ENCODE measurements around the gene ZNF451. TPM values are rescaled to one million over a fixed set of nuclear protein-coding genes. Genes with fewer than 3 reads are reported as not detected.

ZNF451 gene
- total RNA-seq, 4 donors from 2014 or later = 51.1 to 62.8 (median 59.2) TPM

DNA sequence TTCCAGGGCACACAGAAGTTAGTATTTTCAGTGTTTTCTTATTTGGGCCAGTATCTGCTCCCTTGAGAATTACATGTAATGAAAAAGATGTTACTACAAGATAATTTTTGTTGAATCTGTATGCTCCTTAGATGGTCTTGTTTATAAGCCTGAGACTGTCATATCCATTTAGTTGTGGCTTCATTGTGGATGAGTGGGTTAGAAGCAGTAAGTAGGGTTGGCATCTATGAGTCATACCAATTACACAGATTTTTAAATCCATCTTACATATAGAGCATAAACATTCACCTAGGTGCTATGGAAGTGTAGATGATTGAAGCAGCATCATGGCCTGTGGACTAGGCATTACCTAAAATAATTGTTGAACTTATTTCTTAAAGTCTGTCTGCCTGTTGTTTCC is 68.7 kb downstream of the ZNF451 start:
- DNase-seq (ENCODE audit: low spot score in 2 of 2) = no peak
- H3K36me3 ChIP-seq = peaks cover 0 to 83% (median 0%) of the 10 kb centered on the region in 3 donors
- peaks cover 0 to 1% (median 0%) of the 10 kb centered on the region in 4 donors for H3K9me3 ChIP-seq
- TF ChIP-seq, protein P1, sequence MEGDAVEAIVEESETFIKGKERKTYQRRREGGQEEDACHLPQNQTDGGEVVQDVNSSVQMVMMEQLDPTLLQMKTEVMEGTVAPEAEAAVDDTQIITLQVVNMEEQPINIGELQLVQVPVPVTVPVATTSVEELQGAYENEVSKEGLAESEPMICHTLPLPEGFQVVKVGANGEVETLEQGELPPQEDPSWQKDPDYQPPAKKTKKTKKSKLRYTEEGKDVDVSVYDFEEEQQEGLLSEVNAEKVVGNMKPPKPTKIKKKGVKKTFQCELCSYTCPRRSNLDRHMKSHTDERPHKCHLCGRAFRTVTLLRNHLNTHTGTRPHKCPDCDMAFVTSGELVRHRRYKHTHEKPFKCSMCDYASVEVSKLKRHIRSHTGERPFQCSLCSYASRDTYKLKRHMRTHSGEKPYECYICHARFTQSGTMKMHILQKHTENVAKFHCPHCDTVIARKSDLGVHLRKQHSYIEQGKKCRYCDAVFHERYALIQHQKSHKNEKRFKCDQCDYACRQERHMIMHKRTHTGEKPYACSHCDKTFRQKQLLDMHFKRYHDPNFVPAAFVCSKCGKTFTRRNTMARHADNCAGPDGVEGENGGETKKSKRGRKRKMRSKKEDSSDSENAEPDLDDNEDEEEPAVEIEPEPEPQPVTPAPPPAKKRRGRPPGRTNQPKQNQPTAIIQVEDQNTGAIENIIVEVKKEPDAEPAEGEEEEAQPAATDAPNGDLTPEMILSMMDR (IDR thresholded peaks at IDR 0.05) = no peak
- TF ChIP-seq EP300 (IDR thresholded peaks at IDR 0.05) = no peak
- no peak for TF ChIP-seq POLR2A (IDR thresholded peaks at IDR 0.05)
- H3K27ac ChIP-seq = no peak overlapping the region
- H3K27me3 ChIP-seq = no peaks in the 10 kb centered on the region
- no peaks in the 10 kb centered on the region for H3K4me1 ChIP-seq
- no peak overlapping the region for H3K4me3 ChIP-seq

GRCh38 chr6:57159127-57159526 is 69.1 kb downstream of the ZNF451 start:
- DNase-seq (ENCODE audit: low spot score in 2 of 2) = no peak
- Histone ChIP-seq H3K4me3 (no peak overlapping the region), H3K27me3 (no peaks in the 10 kb centered on the region), H3K4me1 (no peaks in the 10 kb centered on the region), H3K36me3 (peaks cover 0 to 83% (median 0%) of the 10 kb centered on the region in 3 donors), H3K9me3 (peaks cover 0 to 6% (median under 1%) of the 10 kb centered on the region in 4 donors), H3K27ac (no peak overlapping the region)
- TF ChIP-seq POLR2A (IDR thresholded peaks at IDR 0.05) = no peak
- TF ChIP-seq, protein P1 (IDR thresholded peaks at IDR 0.05) = no peak
- no peak for TF ChIP-seq EP300 (IDR thresholded peaks at IDR 0.05)
- 87 to 90% methylated on average over 2 of the region's 2 CpGs for WGBS, 2 donors

- DNase-seq (ENCODE audit: low spot score in 2 of 2) = no peak
- Histone ChIP-seq H3K9me3 (peaks cover 0 to 23% (median 9%) of the 10 kb centered on the region in 4 donors), H3K27ac (no peak overlapping the region), H3K27me3 (no peaks in the 10 kb centered on the region), H3K36me3 (peaks cover 0 to 78% (median 0%) of the 10 kb centered on the region in 3 donors), H3K4me3 (no peak overlapping the region), H3K4me1 (no peaks in the 10 kb centered on the region)
- 87 to 89% methylated on average over 2 of the region's 2 CpGs for WGBS, 2 donors
- TF ChIP-seq EP300 (IDR thresholded peaks at IDR 0.05) (no peak), POLR2A (IDR thresholded peaks at IDR 0.05) (no peak)
- TF ChIP-seq, protein P1 (IDR thresholded peaks at IDR 0.05) = no peak
Measured at GRCh38 chr6:57162028-57162427, 72.0 kb downstream of the ZNF451 start.

GRCh38 chr6:57162516-57162915 is 72.5 kb downstream of the ZNF451 start:
- peaks cover 0 to 23% (median 9%) of the 10 kb centered on the region in 4 donors for H3K9me3 ChIP-seq
- no peak overlapping the region for H3K27ac ChIP-seq
- no peak overlapping the region for H3K4me3 ChIP-seq
- H3K4me1 ChIP-seq = no peaks in the 10 kb centered on the region
- TF ChIP-seq, protein P1 (IDR thresholded peaks at IDR 0.05) = no peak
- TF ChIP-seq POLR2A (IDR thresholded peaks at IDR 0.05) (no peak), EP300 (IDR thresholded peaks at IDR 0.05) (no peak)
- no peaks in the 10 kb centered on the region for H3K27me3 ChIP-seq
- DNase-seq (ENCODE audit: low spot score in 2 of 2) = no peak
- peaks cover 0 to 75% (median 0%) of the 10 kb centered on the region in 3 donors for H3K36me3 ChIP-seq
- WGBS, 2 donors = 78 to 83% methylated on average over 3 of the region's 3 CpGs

DNA sequence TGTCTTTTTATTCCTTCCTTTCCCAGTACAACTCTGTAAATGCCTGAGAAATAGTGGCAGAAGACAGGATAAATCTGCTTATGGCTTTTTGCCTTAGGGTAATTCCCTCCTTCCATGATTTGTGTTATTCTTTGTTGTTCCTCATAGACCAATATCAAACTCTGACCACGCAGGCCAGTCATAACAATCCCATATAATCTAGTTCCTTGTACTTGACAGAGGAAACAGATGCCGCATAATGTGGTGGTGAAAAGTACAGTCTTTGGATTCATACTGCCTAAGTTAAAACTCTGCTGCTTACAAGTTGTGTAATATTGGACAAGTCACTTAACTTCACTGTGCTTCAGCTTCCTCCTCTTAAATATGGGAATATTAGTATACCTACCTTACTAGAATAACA is 74.0 kb downstream of the ZNF451 start:
- peaks cover 0 to 66% (median 0%) of the 10 kb centered on the region in 3 donors for H3K36me3 ChIP-seq
- H3K27ac ChIP-seq = no peak overlapping the region

More for the DNA sequence above, 74.0 kb downstream of the ZNF451 start:
- no peak for DNase-seq (ENCODE audit: low spot score in 2 of 2)
- Histone ChIP-seq H3K9me3 (peaks cover 0 to 23% (median 9%) of the 10 kb centered on the region in 4 donors), H3K27me3 (no peaks in the 10 kb centered on the region), H3K4me1 (no peaks in the 10 kb centered on the region), H3K4me3 (no peak overlapping the region)
- TF ChIP-seq POLR2A (IDR thresholded peaks at IDR 0.05) (no peak), EP300 (IDR thresholded peaks at IDR 0.05) (no peak)
- TF ChIP-seq, protein P1 (IDR thresholded peaks at IDR 0.05) = no peak
- WGBS, 2 donors = 92 to 99% methylated on average over 2 of the region's 2 CpGs

Measured in tibial nerve (tissue), 4 donors.